ENCODE data around the gene TYROBP.
"Not testable (repeated sequence)": the region's sequence is repeated elsewhere in the genome, so short reads cannot be mapped to it uniquely, and the experiment has no call there.

TYROBP gene

DNA sequence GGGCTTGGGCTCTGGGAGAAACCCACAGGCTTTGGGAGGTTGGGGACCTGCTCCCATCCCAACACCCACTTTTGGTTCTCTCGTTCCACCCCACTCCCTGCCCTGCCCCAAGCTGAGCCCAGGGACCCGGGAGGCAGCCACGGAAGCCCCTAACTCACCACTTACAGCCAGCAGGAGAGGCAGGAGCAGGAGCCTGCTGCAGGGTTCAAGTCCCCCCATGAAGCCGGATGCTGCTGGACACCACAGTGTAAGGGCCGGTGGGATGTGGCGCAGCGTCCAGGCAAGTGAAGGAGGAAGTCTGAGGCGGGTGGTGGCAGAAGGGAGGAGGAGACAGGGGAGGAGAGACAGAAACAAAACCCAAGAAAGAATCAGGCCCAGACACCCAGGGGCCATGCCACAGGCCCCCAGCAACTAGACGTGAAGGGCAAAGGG is at the start of gene TYROBP:
Gene TYROBP (minus strand): TSS at position 286 of the 432 bp plus-strand sequence. CDS start 67 bp downstream, at position 219.
- H3K4me3 Mint-ChIP-seq, result peak within 1 kb of the TSS; percentile 63
- no peak for DNase-seq (ENCODE audit: low spot score in 2 of 2)
- no peak for ATAC-seq
- no peaks in the 10 kb centered on the region for H3K9me3 Mint-ChIP-seq
- H3K4me1 Mint-ChIP-seq, result peaks cover 59% of the 10 kb centered on the region
- H3K36me3 Mint-ChIP-seq, result peaks cover 19% of the 10 kb centered on the region
- peak within 1 kb of the TSS; percentile 89 for H3K27ac Mint-ChIP-seq

DNA sequence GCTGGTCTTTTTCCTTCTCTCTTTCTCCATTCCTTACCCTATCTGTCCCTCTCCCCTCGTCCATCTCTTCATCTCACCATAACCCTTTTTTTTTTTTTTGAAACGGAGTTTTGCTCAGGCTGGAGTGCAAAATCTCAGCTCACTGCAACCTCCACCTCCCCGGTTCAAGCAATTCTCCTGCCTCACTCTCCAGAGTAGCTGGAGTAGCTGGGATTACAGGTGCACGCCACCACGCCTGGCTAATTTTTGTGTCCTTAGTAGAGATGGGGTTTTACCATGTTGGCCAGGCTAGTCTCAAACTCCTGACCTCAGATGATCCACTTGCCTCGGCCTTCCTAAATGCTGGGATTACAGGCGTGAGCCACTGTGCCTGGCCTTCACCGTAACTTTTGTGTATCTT is 49.3 kb upstream of the TYROBP start:
- peaks cover 55% of the 10 kb centered on the region for H3K4me1 Mint-ChIP-seq

DNA sequence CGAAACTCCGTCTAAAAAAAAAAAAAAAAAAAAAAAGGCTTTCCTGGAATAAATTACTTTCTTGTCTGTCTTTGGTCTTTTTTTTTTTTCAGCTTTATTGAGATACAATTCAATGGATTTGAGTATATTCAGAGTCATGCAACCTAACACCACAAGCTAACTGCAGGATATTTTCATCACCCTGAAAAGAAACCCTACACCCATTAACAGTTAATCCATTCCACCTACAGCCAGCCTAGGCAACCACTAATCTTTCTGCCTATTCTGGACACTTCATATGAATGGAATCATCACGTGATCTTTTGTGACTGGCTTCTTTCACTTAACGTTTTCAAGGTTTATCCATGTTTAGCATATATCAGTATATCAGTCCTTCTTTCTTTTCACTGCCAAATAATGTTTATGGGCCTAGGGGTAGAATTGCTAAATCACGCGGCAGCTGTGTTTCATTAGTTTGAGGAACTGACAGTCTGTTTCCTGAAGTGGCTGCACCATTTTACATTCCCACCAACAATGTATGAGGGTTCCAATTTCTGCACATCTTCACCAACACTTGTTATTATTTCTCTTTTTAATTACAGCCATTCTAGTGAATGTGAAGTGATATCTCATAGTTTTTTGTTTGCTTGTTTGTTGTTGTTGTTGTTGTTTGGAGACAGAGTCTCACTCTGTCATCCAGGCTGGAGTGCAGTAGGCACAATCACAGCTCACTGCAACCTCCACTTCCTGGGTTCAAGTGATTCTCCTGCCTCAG is 48.0 kb upstream of the TYROBP start:
- Mint-ChIP-seq H3K27ac (peak overlapping the region; percentile 34), H3K4me1 (peaks cover 60% of the 10 kb centered on the region), H3K4me3 (no peak overlapping the region)

More for the DNA sequence above, 49.3 kb upstream of the TYROBP start:
- H3K9me3 Mint-ChIP-seq; H3K27ac Mint-ChIP-seq; ATAC-seq; H3K36me3 Mint-ChIP-seq; H3K4me3 Mint-ChIP-seq; DNase-seq (ENCODE audit: low spot score in 2 of 2): not testable (repeated sequence)

DNA sequence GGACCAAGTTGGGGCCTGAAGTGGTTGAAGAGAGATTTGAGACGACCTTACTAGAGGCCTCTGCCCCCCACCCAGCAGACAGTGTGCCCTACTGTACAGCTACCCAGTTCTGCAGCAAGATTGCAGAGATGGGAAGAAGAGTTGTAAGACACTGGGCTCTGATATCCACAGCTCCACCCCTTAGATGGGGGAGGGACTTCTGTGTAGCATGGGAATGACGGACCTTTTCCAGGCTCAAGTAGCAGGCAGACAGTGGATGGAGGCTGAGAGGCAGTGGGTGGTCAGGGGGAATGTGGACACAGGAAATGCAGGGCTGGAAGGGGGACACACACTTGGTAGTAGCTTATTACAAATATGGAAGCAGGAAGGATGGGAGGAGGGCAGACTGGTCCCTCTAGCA is 41.0 kb upstream of the TYROBP start:
- DNase-seq (ENCODE audit: low spot score in 2 of 2) (no peak), ATAC-seq (no peak)
- Mint-ChIP-seq H3K4me3 (no peak overlapping the region), H3K36me3 (peaks cover 11% of the 10 kb centered on the region), H3K27ac (peak overlapping the region; percentile 44), H3K9me3 (no peaks in the 10 kb centered on the region), H3K4me1 (peaks cover 55% of the 10 kb centered on the region)

More for the DNA sequence above, 48.0 kb upstream of the TYROBP start:
- Mint-ChIP-seq H3K36me3 (no peaks in the 10 kb centered on the region), H3K9me3 (no peaks in the 10 kb centered on the region)
- DNase-seq (ENCODE audit: low spot score in 2 of 2) (no peak), ATAC-seq (no peak)

DNA sequence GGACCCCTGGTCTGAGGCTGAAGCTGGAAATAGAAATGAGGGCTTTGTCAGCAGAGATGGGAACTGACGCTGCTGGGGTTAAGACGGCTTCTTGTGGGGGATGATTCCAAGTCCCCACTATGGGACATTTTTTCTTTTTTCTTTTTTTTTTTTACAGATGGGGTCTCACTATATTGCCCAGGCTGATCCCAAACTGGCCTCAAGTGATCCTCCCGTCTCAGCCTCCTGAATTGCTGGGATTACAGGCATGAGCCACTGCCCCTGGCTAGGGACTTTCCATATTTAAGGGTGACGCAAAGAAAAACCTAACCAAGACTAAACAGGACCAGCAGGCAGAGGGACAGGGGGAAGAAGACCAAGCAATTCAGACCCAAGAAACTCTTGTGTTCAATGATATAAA is 38.1 kb upstream of the TYROBP start:
- ATAC-seq (no peak), DNase-seq (ENCODE audit: low spot score in 2 of 2) (no peak)
- Mint-ChIP-seq H3K36me3 (peaks cover 16% of the 10 kb centered on the region), H3K4me1 (peaks cover 44% of the 10 kb centered on the region), H3K9me3 (no peaks in the 10 kb centered on the region), H3K4me3 (no peak overlapping the region), H3K27ac (peak overlapping the region; percentile 80)

DNA sequence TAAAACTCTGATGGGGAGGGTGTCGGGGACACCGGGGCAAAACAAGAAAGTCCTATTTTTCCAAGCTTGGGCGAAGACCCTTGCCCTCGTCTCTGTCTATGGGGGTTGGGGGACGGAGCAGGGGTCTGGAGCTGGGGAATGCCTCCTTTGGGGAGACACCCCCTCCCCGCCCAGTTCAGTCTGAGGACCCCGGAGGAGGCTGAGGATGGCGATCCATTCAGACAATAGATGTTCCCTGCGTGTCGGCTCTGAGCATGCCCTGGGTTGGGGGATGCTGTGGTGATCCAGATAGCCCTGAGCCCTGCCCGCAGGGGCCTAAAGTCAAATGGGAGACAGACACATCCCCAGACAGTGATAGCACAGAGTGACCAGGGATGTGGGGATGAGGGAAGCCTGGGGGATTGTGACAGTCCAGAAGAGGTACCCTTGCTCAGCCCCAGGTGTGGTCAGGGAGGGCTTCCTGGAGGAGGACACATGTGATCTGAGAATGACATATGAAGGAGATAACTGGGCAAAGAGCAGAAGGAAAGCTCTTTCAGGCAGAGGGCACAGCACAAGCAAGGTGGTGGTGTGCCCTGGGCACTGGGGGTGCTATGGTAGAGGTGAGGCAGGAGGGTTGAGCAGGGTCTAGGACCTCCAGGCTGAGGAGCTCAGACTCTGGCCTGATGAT is 37.2 kb upstream of the TYROBP start:
- peaks cover 49% of the 10 kb centered on the region for H3K4me1 Mint-ChIP-seq
- no peak for ATAC-seq
- no peak overlapping the region for H3K4me3 Mint-ChIP-seq
- H3K27ac Mint-ChIP-seq, result peak overlapping the region; percentile 80
- no peak for DNase-seq (ENCODE audit: low spot score in 2 of 2)
- no peaks in the 10 kb centered on the region for H3K9me3 Mint-ChIP-seq
- peaks cover 16% of the 10 kb centered on the region for H3K36me3 Mint-ChIP-seq

DNA sequence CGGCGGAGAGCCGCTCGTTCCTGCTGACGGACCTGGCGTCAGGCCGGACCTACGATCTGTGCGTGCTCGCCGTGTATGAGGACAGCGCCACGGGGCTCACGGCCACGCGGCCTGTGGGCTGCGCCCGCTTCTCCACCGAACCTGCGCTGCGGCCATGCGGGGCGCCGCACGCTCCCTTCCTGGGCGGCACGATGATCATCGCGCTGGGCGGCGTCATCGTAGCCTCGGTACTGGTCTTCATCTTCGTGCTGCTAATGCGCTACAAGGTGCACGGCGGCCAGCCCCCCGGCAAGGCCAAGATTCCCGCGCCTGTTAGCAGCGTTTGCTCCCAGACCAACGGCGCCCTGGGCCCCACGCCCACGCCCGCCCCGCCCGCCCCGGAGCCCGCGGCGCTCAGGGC is 36.5 kb upstream of the TYROBP start:
- ATAC-seq (no peak), DNase-seq (ENCODE audit: low spot score in 2 of 2) (no peak)
- no peak overlapping the region for H3K4me3 Mint-ChIP-seq
- H3K27ac Mint-ChIP-seq, result no peak overlapping the region
- H3K9me3 Mint-ChIP-seq, result no peaks in the 10 kb centered on the region
- peaks cover 43% of the 10 kb centered on the region for H3K4me1 Mint-ChIP-seq
- peaks cover 16% of the 10 kb centered on the region for H3K36me3 Mint-ChIP-seq

DNA sequence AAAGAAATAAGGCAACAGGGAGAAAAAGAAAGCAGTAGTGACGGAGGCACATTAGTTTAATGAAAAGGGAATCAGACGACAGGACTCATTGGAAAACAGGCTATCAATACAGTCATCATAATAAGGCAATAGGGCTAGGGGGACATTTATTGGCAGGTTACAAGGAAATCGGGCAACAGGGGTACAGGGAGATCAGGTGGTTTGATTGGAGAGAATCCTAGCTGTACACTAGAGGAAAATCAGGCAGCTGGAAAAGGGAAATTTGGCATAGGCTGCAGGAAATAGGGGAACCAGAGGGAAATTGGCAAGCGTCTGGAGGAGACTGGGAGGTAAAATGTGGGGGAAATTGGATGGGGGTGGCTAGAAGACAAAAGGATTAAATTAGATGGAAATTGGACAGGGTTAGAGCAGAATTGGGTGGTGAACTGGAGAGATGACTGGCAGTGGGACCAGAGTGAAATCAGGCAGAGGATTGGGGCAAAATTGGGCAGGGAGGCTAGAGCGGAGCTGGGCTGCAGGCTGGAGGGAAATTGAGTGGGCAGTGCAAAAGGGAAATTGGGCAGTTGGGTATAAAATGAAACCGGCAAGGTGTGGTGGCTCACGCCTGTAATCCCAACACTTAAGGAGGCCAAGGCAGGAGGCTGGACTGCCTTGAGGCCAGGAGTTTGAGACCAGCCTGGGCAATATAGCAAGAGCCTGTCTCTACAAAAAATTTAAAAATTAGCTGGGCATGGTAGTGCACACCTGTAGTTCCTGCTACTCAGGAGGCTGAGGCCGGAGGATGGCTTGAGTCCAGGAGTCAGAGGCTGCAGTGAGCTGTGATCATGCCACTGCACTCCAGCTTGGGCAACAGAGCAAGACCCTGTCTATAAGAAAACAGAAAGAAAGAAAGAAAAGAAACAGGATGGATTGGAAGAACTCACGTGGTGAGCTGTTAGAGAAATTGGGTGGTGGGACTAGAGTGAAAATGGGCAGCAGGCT is 35.5 kb upstream of the TYROBP start:
- peaks cover 16% of the 10 kb centered on the region for H3K36me3 Mint-ChIP-seq
- ATAC-seq (no peak), DNase-seq (ENCODE audit: low spot score in 2 of 2) (no peak)
- peak overlapping the region; percentile 33 for H3K27ac Mint-ChIP-seq
- H3K4me1 Mint-ChIP-seq, result peaks cover 40% of the 10 kb centered on the region
- H3K4me3 Mint-ChIP-seq, result no peak overlapping the region
- H3K9me3 Mint-ChIP-seq, result no peaks in the 10 kb centered on the region

DNA sequence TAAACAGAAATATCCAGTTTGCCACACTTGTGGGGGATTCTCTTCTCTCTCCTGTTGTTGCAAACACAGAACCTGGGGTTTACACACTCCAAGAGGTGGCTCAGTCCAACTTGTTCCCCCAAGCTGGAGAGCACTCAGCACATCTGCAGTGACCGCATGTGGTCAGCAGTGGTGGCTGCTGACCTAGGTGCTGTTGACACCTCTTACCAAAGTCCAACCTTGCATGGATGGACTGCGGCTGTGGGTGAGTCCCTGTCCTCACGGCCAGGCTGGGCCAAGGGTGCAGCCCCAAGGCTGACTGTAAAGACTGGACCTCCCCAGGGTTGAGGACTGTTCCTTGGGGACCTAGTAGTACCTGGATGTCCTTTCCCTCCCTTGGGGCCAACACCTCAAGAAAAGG is 34.1 kb upstream of the TYROBP start:
- no peak for ATAC-seq
- H3K27ac Mint-ChIP-seq, result no peak overlapping the region
- peaks cover 13% of the 10 kb centered on the region for H3K36me3 Mint-ChIP-seq
- H3K4me1 Mint-ChIP-seq, result peaks cover 47% of the 10 kb centered on the region
- no peaks in the 10 kb centered on the region for H3K9me3 Mint-ChIP-seq
- no peak for DNase-seq (ENCODE audit: low spot score in 2 of 2)
- H3K4me3 Mint-ChIP-seq, result no peak overlapping the region

DNA sequence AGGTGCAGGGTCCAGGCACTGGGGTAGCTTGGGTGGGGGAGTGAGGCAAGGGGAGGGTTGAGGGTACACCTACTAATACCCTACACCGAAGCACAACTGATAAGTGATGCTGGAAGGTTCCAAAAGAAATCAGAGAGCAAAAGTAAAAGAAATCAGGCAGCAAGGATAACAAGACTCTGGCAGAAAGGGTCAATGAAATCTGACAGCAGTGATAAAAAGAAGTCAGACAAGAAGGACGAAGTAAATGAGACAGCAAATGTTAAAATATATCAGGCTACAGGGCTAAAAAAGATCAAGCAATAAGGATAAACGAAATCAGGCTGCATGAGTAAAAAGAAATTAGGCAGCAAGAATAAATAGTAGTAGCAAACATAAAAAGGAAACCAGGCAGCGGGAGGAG is 32.7 kb upstream of the TYROBP start:
- DNase-seq (ENCODE audit: low spot score in 2 of 2) (no peak), ATAC-seq (no peak)
- H3K36me3 Mint-ChIP-seq, result peaks cover 6% of the 10 kb centered on the region
- H3K9me3 Mint-ChIP-seq, result no peaks in the 10 kb centered on the region
- peaks cover 43% of the 10 kb centered on the region for H3K4me1 Mint-ChIP-seq
- H3K4me3 Mint-ChIP-seq, result no peak overlapping the region
- no peak overlapping the region for H3K27ac Mint-ChIP-seq

DNA sequence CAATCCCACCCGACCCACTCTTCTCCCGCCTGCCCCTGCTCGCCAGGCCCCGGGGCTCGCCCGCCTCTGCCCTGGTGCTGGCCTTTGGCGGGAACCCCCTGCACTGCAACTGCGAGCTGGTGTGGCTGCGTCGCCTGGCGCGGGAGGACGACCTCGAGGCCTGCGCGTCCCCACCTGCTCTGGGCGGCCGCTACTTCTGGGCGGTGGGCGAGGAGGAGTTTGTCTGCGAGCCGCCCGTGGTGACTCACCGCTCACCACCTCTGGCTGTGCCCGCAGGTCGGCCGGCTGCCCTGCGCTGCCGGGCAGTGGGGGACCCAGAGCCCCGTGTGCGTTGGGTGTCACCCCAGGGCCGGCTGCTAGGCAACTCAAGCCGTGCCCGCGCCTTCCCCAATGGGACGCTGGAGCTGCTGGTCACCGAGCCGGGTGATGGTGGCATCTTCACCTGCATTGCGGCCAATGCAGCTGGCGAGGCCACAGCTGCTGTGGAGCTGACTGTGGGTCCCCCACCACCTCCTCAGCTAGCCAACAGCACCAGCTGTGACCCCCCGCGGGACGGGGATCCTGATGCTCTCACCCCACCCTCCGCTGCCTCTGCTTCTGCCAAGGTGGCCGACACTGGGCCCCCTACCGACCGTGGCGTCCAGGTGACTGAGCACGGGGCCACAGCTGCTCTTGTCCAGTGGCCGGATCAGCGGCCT is 32.1 kb upstream of the TYROBP start:
- Mint-ChIP-seq H3K4me1 (peaks cover 49% of the 10 kb centered on the region), H3K9me3 (no peaks in the 10 kb centered on the region), H3K36me3 (peaks cover 6% of the 10 kb centered on the region), H3K27ac (no peak overlapping the region), H3K4me3 (no peak overlapping the region)
- DNase-seq (ENCODE audit: low spot score in 2 of 2) (no peak), ATAC-seq (no peak)

DNA sequence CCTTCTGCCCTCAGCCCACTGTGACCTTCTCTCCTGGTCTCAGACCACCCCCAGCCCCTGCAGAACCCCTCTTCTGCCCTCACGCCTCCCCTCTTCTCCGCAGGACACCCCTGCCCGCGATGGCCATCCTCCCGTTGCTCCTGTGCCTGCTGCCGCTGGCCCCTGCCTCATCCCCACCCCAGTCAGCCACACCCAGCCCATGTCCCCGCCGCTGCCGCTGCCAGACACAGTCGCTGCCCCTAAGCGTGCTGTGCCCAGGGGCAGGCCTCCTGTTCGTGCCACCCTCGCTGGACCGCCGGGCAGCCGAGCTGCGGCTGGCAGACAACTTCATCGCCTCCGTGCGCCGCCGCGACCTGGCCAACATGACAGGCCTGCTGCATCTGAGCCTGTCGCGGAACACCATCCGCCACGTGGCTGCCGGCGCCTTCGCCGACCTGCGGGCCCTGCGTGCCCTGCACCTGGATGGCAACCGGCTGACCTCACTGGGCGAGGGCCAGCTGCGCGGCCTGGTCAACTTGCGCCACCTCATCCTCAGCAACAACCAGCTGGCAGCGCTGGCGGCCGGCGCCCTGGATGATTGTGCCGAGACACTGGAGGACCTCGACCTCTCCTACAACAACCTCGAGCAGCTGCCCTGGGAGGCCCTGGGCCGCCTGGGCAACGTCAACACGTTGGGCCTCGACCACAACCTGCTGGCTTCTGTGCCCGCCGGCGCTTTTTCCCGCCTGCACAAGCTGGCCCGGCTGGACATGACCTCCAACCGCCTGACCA is 31.4 kb upstream of the TYROBP start:
- DNase-seq (ENCODE audit: low spot score in 2 of 2) (no peak), ATAC-seq (no peak)
- Mint-ChIP-seq H3K36me3 (peaks cover 6% of the 10 kb centered on the region), H3K27ac (peak overlapping the region; percentile 64), H3K9me3 (no peaks in the 10 kb centered on the region), H3K4me1 (peaks cover 49% of the 10 kb centered on the region), H3K4me3 (peak overlapping the region; percentile 89)

DNA sequence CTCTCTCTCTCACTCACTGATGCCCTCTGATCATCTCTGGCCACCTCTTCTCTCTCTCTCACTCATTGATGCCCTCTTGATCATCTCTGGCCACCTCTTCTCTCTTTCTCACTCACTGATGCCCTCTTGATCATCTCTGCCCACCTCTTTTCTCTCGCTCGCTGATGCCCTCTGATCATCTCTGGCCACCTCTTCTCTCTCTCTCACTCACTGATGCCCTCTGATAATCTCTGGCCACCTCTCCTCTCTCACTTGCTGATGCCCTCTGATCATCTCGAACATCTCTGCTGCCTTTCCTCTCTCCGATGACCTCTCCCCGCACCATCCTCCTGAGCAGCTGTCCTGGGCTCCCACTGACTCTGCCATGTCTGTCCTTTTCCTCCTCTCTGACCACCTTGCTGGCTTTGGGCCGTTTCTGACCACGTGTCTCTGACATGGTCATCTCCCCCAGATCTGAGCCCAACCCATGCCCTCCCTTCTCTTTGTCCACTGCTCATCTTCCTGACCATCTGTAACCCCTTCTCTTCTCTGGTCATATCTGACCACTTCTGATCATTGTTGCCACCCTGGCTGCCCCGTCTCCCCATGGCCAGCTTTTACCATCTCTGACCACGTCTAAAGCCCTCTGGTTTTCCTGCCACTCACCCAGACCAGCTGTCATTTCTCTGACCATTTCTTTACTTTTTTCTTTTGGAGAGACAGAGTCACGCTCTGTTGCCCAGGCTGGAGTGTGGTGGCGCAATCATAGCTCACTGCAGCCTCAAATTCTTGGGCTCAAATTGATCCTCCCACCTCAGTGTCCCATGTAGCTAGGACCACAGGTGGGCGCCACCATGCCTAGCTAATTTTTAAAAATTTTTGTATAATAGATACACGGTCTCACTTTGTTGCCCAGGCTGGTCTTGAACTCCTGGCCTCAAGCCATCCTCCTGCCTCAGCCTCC is 30.5 kb upstream of the TYROBP start:
- Mint-ChIP-seq H3K4me3 (peak overlapping the region; percentile 89), H3K4me1 (peaks cover 42% of the 10 kb centered on the region), H3K9me3 (no peaks in the 10 kb centered on the region), H3K27ac (peak overlapping the region; percentile 64), H3K36me3 (no peaks in the 10 kb centered on the region)
- ATAC-seq (no peak), DNase-seq (ENCODE audit: low spot score in 2 of 2) (no peak)

Data from stimulated activated effector memory CD8-positive, alpha-beta T cell treated with anti-CD3 and anti-CD28 coated beads, Interleukin-12 subunit alpha, Interleukin-12 subunit beta, amount 100 ng/mL, for 72 hours (primary cell).